NCI-H345 treated with DMSO at 0.1 percent for 48 hours (cell line): ENCODE measurements around the gene KRTAP1-3.
A peak's percentile ranks its signal among the peaks of the same experiment; 100 is the strongest.
"Not testable (repeated sequence)": the region's sequence is repeated elsewhere in the genome, so short reads cannot be mapped to it uniquely, and the experiment has no call there.

ENCODE experiments used
- DNase-seq: peaks from one replicate; lab custom pipeline; 2025; ENCODE audit not compliant: unreplicated experiment; lab: John Stamatoyannopoulos, UW

Gene KRTAP1-3

GRCh38 chr17:41012326-41013120 is 22.2 kb downstream of the KRTAP1-3 start:
- no peak for DNase-seq

GRCh38 chr17:41010441-41010840 is 24.2 kb downstream of the KRTAP1-3 start:
- no peak for DNase-seq

GRCh38 chr17:41009936-41010335 is 24.7 kb downstream of the KRTAP1-3 start:
- DNase-seq, result no peak

DNA sequence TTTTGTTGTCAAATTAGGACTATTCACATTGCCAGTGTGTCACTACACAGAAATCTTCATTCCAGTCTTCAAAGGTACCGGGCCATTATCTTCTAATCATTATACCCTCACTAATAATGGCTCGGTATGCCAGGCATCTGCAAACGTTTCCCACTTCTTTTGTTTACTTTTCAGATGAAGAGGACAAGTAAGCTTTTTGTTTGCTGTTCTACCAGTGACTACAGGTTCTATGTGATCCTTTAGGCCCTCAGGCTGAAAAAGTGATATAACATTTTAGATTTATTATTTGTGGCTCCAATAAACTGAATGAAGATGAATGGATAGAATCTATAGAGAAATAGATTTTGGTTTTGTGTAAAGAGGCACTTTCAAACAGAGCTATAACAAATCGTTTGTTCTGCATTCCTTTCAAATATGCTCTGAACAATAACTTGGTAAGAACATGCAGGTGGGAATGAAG is 25.3 kb downstream of the KRTAP1-3 start:
- DNase-seq, result peak; percentile 64

DNA sequence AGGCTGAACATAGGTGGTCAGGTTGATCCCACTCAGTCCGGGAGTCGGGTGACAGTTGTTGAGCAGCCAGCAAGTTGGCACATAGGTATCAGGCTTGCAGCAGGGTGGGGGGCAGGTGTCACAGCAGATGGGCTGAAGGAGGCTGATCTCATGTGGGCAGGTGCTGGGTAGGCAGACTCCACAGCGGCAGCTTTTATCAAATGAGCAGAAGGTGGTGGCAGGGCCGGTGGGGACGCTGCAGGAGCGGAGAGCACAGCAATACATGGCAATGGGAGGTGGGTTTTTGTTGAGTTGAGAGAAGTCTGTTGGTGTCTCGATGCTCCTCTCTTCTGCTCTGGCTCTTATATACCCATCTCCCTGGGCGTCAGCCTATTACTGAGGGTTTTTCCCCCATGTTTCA is 25.9 kb downstream of the KRTAP1-3 start, which contains the start of gene KRTAP3-1:
Gene KRTAP3-1, minus strand, starts transcription at position 318 of the 400 bp plus-strand sequence. Its CDS starts 54 bp downstream, at position 264.
- peak; percentile 68 for DNase-seq

DNA sequence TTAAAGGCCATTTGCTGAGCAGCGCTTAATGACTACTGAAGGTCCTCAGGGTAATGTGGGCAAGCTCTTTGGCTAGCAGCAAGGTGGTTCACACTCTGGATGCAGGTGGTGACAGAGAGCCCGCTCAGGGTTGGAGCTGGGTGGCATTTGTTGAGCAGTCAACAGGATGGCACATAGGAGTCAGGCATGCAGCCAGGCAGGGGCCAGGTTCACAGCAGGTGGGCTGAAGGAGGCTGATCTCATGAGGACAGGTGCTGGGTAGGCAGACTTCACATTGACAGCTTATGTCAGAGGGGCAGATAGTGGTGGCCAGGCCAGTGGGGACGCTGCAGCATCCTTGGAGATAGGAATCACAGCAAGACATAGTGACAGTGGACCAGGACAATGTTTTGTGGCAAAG is 30.3 kb downstream of the KRTAP1-3 start:
- DNase-seq, result no peak

DNA sequence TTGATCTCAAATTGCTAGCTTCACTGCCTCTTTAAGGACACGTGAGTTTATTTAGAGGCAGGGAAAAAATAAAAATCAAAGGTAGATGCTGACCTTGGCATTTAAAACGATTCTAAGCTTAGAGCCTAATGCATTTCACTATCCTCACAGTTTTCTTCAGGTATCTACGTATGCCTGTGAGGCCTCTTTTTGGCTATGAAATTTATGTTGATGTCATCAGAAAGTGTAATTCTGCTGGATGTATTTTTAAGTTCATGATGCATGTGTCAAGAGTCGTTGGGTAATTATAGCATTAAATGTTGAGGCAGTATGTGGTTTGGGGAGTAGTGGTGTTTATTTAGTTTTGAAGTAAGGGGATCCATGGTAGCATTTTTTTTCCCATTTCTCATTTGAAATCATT is 30.7 kb downstream of the KRTAP1-3 start:
- DNase-seq, result no peak

- no peak for DNase-seq
Observed at GRCh38 chr17:41002814-41003213, 31.9 kb downstream of the KRTAP1-3 start.

DNA sequence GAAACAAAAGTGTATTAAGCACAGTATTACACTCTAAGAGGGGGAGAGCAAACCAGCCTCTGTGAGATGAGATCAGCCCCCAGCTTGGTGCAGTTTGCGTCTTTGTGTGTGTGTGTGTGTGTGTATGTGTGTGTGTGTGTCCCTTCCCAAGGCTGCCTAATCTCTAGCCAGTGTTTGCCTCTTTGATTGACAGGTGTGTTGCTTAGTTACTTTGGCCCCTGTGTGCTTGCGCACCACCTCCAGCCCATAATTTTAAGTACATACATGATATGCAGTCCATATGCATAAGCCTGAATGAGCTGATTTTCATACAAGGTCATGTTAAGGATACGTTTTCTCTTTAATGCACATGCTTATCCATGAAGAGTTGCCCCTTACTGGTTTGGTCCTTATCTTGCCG is 32.9 kb downstream of the KRTAP1-3 start:
- DNase-seq, result no peak

GRCh38 chr17:40999563-40999962 is 35.1 kb downstream of the KRTAP1-3 start, which contains the start of gene KRTAP3-2:
KRTAP3-2 (minus strand) TSS chr17:40999906; CDS start chr17:40999853, 53 bp downstream.
- DNase-seq, result not testable (repeated sequence)

DNA sequence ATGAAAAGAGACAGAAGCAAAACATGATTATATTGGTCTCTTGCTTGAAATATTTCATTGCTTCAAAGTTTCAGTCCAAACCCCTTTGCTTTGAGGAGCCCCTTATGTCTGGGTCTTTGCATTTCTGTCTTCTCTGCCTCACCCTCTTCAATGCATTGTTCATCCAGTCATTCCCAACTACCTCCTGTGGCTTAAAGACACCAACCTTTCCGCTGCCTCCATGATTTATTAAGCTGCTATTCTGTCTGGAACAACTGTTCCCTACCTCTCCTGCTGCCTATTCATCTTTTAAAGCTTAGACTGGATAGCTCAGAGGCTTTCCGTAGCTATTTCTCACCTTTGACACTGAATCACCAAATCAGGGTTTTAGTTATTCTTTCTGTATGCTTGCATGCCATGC is 37.3 kb downstream of the KRTAP1-3 start:
- no peak for DNase-seq

GRCh38 chr17:40996829-40997228 is 37.8 kb downstream of the KRTAP1-3 start:
- DNase-seq, result no peak

- DNase-seq, result no peak
Observed at GRCh38 chr17:40995116-40995515, 39.6 kb downstream of the KRTAP1-3 start.

GRCh38 chr17:40993839-40994238 is 40.8 kb downstream of the KRTAP1-3 start, which contains the start of gene KRTAP3-3:
KRTAP3-3 (minus strand) TSS chr17:40994164; CDS start chr17:40994097, 67 bp downstream.
- DNase-seq, result no peak

DNA sequence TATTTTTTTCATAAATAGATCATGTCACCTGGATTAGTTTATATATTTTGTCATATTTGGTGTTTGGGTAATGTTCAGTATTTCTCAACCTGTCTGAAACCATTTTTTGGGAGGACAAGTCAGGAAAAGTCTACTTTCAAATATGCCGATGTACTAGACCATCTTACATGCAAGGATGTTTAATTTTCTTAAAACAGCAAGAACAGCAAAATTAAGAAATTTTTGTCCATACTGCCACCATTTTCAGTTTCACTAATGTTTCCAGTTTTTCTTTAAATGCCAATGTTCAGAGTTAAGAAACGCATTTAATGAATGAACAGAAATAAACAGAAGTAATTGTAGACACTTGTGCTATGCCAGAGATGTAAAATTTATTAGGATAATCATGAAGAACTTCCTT is 41.6 kb downstream of the KRTAP1-3 start:
- DNase-seq, result no peak

DNA sequence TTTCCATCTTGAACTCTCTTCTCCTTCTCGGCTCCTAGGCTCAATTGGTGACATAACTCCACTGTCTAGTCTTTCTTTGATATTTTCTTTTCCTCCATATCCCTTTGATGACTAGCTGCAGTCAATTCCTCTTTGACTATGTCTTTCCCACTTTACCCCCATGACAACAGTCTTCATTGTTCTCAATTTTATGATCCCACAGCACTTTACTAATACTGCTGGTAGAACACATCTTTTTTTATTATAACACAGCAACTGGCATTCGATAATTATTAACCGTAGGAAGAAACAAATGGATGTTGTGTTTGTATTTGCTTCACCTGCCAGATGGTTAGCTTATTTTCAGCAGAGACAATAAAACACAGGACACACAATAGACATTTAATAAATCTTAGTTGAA is 42.0 kb downstream of the KRTAP1-3 start:
- DNase-seq, result no peak

GRCh38 chr17:40986920-40987319 is 47.8 kb downstream of the KRTAP1-3 start:
- no peak for DNase-seq

- DNase-seq, result no peak
Observed at GRCh38 chr17:40984226-40984625, 50.4 kb downstream of the KRTAP1-3 start, which contains the start of gene KRT40. KRT40 (minus strand) TSS chr17:40984326; CDS start chr17:40984273, 53 bp downstream.
